ENCODE data around the gene MTAP.

The MTAP gene

GRCh38 chr9:21854594-21854993 is 52.2 kb downstream of the MTAP start:
- DNase-seq = no peak

GRCh38 chr9:21856301-21857094 is 54.1 kb downstream of the MTAP start:
- no peak for DNase-seq

GRCh38 chr9:21862871-21863270 is 60.4 kb downstream of the MTAP start:
- DNase-seq = no peak

- DNase-seq = no peak
Observed at GRCh38 chr9:21864505-21864904, 62.1 kb downstream of the MTAP start.

- DNase-seq = no peak
Observed at GRCh38 chr9:21866302-21866701, 63.9 kb downstream of the MTAP start.

GRCh38 chr9:21871256-21871975 is 69.0 kb downstream of the MTAP start:
- DNase-seq = no peak

DNA sequence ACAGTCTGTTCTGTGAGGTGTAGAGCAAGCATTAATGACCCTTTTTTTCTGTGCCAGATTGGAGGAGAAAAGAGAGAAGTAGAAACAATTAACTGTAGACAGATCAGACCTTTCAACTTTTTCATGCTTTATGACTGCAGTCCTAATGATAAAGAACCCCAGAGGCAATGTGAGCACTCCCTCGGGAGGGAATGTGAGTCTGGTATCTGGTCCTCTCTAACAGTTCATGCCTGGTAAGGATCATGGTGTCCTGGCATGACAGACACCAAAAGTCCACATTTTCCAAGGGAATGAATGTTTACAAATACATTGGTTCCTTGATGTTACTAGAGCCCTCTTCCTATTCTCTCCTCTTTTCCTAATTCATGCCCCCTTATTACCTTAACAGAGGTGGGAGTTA is 70.3 kb downstream of the MTAP start:
- no peak for DNase-seq

DNA sequence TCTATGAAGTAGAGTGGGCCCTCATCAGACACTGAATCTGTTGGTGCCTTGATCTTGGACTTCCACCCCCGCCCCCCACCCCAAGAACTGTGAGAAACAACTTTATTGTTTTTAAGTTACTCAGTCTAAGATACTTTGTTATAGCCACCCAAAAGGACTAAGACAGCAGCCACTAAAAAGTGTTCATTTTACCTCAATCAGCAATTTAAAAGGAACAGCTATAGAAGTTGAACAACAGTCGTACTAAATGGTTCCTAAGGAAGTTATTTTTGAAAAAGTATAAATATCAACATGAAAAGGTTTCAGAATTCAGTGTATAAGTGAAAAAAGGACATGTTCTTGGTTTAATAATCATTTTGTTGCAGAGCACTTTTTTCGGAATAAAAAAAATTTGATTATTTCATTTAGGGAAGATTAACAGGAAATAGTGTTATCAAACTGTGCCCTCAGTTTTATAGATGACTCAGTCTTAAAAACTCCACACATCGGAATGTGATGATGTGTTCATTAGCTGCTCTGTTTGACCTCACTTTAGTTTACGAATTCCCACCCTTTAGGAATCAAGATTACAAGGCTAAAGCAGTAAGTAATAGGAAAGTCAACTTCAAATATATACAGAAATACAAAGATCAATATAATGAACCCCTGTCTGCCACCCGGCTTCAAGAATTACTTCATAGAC is 71.2 kb downstream of the MTAP start:
- DNase-seq = no peak

DNA sequence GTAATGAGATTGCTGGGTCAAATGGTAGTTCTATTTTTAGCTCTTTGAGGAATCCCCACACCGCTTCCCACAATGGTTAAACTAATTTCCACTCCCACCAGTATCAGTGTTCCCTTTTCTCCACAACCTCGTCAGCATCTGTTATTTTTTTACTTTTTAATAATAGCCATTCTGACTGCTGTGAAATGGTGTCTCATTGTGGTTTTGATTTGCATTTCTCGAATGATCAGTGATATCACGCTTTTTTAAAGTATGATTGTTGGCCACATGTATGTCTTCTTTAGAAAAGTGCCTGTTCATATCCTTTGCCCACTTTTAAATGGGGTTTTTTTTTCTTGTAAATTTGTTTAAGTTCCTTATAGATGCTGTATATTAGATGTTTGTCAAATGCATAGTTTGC is 73.5 kb downstream of the MTAP start:
- no peak for DNase-seq

DNA sequence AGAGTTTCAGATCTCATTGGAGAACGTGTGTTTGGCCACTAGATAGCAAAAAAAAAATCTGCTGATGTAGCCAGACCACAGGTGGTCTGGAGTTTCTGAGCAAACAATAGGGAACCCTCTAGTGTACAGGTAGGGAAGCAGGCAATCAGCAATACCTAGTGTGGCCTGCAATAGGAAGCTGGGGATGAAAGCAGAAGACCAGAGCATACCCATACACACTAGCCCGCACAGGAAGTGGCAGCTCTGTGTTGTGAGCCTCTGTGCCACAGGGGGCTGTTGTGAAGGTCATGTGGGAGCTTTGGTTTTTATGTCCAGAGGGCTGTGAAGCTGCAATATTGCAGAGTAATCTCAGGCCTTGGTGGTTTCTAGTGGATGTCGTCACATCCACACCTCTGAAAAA is 81.2 kb downstream of the MTAP start:
- no peak for DNase-seq

DNA sequence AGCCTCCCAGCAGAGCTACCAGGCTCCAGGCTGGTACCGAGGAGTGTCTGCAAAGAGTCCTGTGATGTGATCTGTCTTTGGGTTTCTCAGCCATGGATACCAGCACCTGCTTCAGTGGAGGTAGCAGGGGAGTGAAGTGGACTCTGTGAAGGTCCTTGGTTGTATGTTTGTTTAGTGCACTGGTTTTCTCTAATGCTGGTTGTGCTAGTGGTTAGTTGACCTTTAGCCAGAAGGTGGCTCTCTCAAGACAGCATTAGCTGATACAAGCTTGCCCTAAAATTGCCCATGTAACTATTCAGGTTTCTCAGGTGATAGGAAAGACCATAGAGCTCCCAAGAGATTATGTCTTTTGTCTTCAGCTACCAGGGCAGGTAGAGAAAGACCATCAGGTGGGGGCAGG is 87.2 kb downstream of the MTAP start:
- no peak for DNase-seq

- no peak for DNase-seq
Observed at GRCh38 chr9:21890696-21891095, 88.3 kb downstream of the MTAP start.

- DNase-seq = no peak
Observed at GRCh38 chr9:21901546-21901945, 99.1 kb downstream of the MTAP start.

- DNase-seq = no peak
Observed at GRCh38 chr9:21902136-21902535, 99.7 kb downstream of the MTAP start.

DNA sequence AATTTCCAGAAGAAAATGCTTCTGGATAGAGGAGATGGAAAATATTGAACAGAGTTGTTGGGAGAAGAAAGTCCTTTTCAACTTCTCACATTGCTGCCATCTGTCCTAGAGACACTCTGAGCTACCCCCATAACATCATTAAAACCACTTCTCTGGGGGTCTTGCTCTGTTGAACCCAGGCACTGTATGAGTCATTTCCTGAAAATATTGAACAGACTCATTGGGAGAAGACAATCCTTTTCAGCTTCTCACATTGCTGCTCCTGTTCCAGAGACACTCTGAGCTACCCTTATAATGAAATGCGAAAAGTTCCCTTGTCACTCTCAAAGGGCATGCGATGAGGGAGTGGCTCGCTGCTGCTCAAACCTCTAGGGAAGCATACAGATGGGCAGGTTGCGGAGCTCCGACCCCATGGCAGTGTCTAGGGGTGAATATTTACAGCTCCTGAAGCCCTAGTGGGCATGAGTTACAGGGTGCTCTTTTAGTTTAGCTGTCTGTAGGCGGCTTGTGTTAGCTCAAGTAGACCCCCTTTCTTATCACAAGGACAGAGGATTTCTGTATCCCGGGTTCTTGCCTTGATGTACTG is 101.0 kb downstream of the MTAP start:
- DNase-seq = no peak

GRCh38 chr9:21904371-21904770 is 101.9 kb downstream of the MTAP start:
- no peak for DNase-seq

- no peak for DNase-seq
Observed at GRCh38 chr9:21904776-21905175, 102.3 kb downstream of the MTAP start.

DNA sequence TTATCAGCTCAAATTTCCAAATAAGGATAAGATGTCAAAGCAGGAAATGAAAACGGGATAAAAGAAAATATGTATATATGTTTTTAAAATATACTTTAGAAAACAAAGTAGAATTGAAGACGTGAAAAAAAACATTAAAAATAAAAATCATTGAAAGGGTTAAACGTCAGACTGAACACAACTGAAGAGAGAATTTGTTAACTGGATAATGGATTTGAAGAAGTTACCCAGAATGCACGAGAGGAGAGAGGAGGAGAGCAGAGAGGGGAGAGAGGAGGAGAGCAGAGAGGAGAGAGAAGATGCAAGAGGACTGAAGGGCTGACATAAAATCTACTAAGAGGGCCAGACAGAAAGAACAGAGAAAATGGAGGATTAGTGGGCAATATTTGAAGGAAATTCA is 103.8 kb downstream of the MTAP start:
- DNase-seq = no peak

DNA sequence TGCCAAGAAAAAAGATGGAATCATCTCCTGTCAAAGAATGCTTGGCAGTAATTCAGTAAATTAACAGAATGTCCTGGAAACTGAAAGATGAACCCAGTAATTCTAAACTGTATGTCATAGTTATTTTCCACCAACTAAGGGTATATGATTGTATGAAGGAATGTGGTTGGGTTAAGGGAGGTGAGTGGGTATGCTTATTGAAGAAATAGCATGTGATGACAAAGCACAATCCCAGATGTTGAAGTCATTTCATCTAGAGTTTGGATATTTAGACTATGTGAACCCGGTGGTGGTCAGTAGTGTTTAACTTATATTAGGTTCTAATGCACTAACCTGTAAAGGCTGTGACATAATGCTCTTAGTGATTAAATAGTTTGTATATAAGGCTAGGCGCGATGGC is 104.4 kb downstream of the MTAP start:
- DNase-seq = no peak

GRCh38 chr9:21919377-21920362 is 117.2 kb downstream of the MTAP start:
- no peak for DNase-seq

DNA sequence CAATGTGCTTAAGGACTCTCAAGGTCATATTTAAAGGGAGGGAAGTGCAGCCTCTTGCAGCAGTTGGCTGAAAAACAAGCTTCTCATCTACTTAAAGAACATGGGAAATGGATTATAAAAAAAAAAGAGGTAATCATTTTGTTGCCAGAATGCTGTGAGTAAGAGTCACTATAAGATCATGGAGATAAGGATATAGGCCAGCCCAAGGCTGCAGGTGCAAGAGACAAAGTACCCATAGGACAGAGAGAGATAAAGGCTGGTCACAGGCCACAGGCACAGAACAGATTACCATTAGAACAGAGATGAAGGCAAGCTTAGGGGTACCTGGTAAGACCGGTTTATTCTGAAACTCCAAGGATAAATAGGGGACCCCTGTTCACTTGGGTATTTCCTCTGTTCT is 121.3 kb downstream of the MTAP start:
- no peak for DNase-seq

GRCh38 chr9:21927752-21928151 is 125.3 kb downstream of the MTAP start:
- DNase-seq = no peak

Measured in NCI-H187 treated with DMSO at 0.1 percent for 48 hours (cell line).